Nucleus accumbens (tissue), 56 donors: ENCODE results near the gene CHST9.
"Not testable (repeated sequence)": the region's sequence is repeated elsewhere in the genome, so short reads cannot be mapped to it uniquely, and the experiment has no call there.

Experiments
- DNase-seq, 56 donors: peaks; one replicate each; lab custom pipeline; 2025; lab: John Stamatoyannopoulos, UW

Gene CHST9

GRCh38 chr18:26948703-26949102 is 236.4 kb downstream of the CHST9 start:
- DNase-seq, result no peak

- DNase-seq, result no peak
Observed at GRCh38 chr18:26943906-26944305, 241.2 kb downstream of the CHST9 start.

GRCh38 chr18:26941584-26941983 is 243.5 kb downstream of the CHST9 start:
- peak in 18 of 56 donors; percentile 3 to 62 (median 18) for DNase-seq

GRCh38 chr18:26940744-26941398 is 244.2 kb downstream of the CHST9 start:
- DNase-seq, result no peak

GRCh38 chr18:26931659-26932058 is 253.4 kb downstream of the CHST9 start:
- DNase-seq, result no peak

GRCh38 chr18:26930630-26931029 is 254.5 kb downstream of the CHST9 start:
- no peak for DNase-seq

- DNase-seq, result no peak
Observed at GRCh38 chr18:26928670-26929313, 256.3 kb downstream of the CHST9 start.

GRCh38 chr18:26927822-26928221 is 257.3 kb downstream of the CHST9 start:
- DNase-seq, result not testable (repeated sequence)

GRCh38 chr18:26926066-26926675 is 258.9 kb downstream of the CHST9 start:
- no peak for DNase-seq

- no peak for DNase-seq
Observed at GRCh38 chr18:26925313-26925712, 259.8 kb downstream of the CHST9 start.

GRCh38 chr18:26922313-26922712 is 262.8 kb downstream of the CHST9 start:
- no peak for DNase-seq

GRCh38 chr18:26920644-26921043 is 264.5 kb downstream of the CHST9 start:
- DNase-seq, result no peak

- DNase-seq, result no peak
Observed at GRCh38 chr18:26919627-26920026, 265.5 kb downstream of the CHST9 start.

- DNase-seq, result no peak
Observed at GRCh38 chr18:26919201-26919600, 265.9 kb downstream of the CHST9 start.

GRCh38 chr18:26911840-26912239 is 273.3 kb downstream of the CHST9 start:
- DNase-seq, result no peak

- DNase-seq, result peak in 41 of 56 donors; percentile 1 to 71 (median 26)
Observed at GRCh38 chr18:26909599-26910290, 275.4 kb downstream of the CHST9 start.

GRCh38 chr18:26908906-26909305 is 276.2 kb downstream of the CHST9 start:
- DNase-seq, result peak in 29 of 56 donors; percentile 3 to 71 (median 17)

- peak in 46 of 56 donors; percentile 4 to 87 (median 38) for DNase-seq
Observed at GRCh38 chr18:26902291-26902690, 282.8 kb downstream of the CHST9 start.

GRCh38 chr18:26901020-26901419 is 284.1 kb downstream of the CHST9 start:
- DNase-seq, result no peak

GRCh38 chr18:26894426-26894825 is 290.7 kb downstream of the CHST9 start:
- no peak for DNase-seq

GRCh38 chr18:26893996-26894395 is 291.1 kb downstream of the CHST9 start:
- peak in 28 of 56 donors; percentile 2 to 69 (median 21) for DNase-seq
